HCT116 (cell line): ENCODE measurements around the gene VAV1.

Source experiments
- POLR2A ChIP-seq: IDR thresholded peaks from 2 replicates; pipeline ENCODE4 v1.7.0; 2011; ENCODE audit warnings: borderline replicate concordance; ENCODE audit not compliant: insufficient read depth, insufficient read length; ENCODE audit errors: extremely low read depth
- TF ChIP-seq, protein P1 (sequence below): IDR thresholded peaks from 2 replicates; pipeline ENCODE4 v1.6.1; 2012

DNA sequence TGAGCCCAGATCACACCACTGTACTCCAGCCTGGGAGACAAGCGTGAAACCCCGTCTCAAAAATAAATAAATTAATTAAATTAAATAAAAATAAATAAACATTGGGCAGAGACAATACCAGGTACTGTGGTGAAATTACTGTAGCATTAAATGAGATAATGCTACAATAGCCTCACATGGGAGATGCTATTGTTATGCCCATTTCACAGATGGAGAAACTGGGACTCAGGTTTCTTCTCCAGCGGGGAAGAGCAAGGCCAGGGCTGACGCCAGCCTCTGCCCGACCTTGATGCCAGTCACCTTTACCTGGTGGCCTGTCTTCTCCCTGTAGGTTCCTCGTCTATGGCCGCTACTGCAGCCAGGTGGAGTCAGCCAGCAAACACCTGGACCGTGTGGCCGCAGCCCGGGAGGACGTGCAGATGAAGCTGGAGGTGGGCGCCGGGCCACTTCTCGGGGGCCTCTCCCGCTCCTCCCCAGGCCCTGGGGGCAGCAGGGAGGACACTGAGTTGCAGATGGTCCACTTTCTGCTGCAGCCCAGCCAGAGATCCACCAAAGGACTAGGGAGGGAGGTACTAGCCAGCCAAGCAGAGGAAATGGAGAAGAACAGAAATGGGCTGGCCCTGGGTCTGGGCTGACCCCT is 53.9 kb downstream of the VAV1 start:
- TF ChIP-seq, protein P1, sequence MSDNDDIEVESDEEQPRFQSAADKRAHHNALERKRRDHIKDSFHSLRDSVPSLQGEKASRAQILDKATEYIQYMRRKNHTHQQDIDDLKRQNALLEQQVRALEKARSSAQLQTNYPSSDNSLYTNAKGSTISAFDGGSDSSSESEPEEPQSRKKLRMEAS, result no peak
- TF ChIP-seq POLR2A, result no peak
